A549 (cell line): ENCODE data around the gene ESYT1.

Experiments used
- CHD4 ChIP-seq: fragments of 200-600 bp; sonication (generic); IDR thresholded peaks from 2 replicates; pipeline ENCODE4 v1.6.1; 2016; ENCODE audit warnings: antibody characterized with exemption, mild to moderate bottlenecking, borderline replicate concordance
- CTCF ChIP-seq: fragments of >200 bp; sonication (Bioruptor Twin); formaldehyde crosslinking; IDR thresholded peaks from 3 replicates; pipeline ENCODE4 v1.5.1; 2016
- EHMT2 ChIP-seq: fragments of 200-600 bp; sonication (generic); IDR thresholded peaks from 2 replicates; pipeline ENCODE4 v1.6.1; 2016; ENCODE audit warnings: antibody characterized with exemption, low read depth, mild to moderate bottlenecking, moderate library complexity
- EP300 ChIP-seq, 2 experiments: fragments of >200 bp; sonication (Bioruptor Twin); formaldehyde crosslinking; IDR thresholded peaks; 2 replicates in 1 of 2; 3 replicates in 1 of 2; pipeline ENCODE4 v1.6.1; 2016 to 2017
- HDAC2 ChIP-seq: fragments of 200-600 bp; sonication (generic); IDR thresholded peaks from 2 replicates; pipeline ENCODE4 v1.6.1; 2016
- HOXA7 ChIP-seq: fragments of 250-450 bp; sonication (Bioruptor Pico); IDR thresholded peaks from 2 replicates; pipeline ENCODE4 v1.5.0; 2020; ENCODE audit warnings: mild to moderate bottlenecking, moderate library complexity
- NR3C1 ChIP-seq: fragments of >200 bp; sonication (Bioruptor Twin); formaldehyde crosslinking; IDR thresholded peaks from 3 replicates; pipeline ENCODE4 v1.6.1; 2017
- RNF2 ChIP-seq: fragments of 200-600 bp; sonication (generic); IDR thresholded peaks from 2 replicates; pipeline ENCODE4 v1.6.1; 2016; ENCODE audit warnings: low read depth, mild to moderate bottlenecking, antibody characterized with exemption, moderate library complexity, borderline replicate concordance

GRCh38 chr12:56189918-56190694, 62.0 kb downstream of the ESYT1 start:
- TF ChIP-seq CTCF (no peak), NR3C1 (no peak), CHD4 (no peak), RNF2 (no peak), EHMT2 (no peak), HOXA7 (no peak), HDAC2 (no peak), EP300 (IDR thresholded peaks at IDR 0.05) (no peak)
